ENCODE measurements around the gene UPK3A.

DNA sequence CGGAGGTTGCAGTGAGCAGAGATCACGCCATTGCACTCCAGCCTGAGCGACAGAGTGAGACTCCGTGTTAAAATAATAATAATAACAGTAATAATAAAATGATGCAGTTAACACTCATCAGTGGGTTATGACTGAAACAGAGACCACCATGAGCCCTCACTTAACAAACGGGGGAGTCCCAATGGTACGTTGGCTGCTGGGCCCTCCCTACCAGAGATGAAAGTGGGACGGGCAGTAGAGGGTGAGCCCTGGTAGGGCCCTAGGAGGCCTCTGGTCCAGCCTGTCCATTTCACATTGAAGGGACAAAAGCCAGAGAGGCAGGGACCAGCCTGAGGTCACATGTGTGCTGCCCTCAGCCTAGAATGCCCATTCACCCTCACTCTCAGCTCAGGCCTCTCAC is 30.4 kb upstream of the UPK3A start:
- TF ChIP-seq, protein P1, sequence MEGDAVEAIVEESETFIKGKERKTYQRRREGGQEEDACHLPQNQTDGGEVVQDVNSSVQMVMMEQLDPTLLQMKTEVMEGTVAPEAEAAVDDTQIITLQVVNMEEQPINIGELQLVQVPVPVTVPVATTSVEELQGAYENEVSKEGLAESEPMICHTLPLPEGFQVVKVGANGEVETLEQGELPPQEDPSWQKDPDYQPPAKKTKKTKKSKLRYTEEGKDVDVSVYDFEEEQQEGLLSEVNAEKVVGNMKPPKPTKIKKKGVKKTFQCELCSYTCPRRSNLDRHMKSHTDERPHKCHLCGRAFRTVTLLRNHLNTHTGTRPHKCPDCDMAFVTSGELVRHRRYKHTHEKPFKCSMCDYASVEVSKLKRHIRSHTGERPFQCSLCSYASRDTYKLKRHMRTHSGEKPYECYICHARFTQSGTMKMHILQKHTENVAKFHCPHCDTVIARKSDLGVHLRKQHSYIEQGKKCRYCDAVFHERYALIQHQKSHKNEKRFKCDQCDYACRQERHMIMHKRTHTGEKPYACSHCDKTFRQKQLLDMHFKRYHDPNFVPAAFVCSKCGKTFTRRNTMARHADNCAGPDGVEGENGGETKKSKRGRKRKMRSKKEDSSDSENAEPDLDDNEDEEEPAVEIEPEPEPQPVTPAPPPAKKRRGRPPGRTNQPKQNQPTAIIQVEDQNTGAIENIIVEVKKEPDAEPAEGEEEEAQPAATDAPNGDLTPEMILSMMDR (IDR thresholded peaks at IDR 0.05) = no peak
- no peak for TF ChIP-seq POLR2A (IDR thresholded peaks at IDR 0.05)
